GM12878 (cell line): ENCODE data around the gene YAF2. TPM values are rescaled to one million over a fixed set of nuclear protein-coding genes. Genes with fewer than 3 reads are reported as not detected.
A peak's percentile ranks its signal among the peaks of the same experiment; 100 is the strongest.

Source experiments
- ATAC-seq: fragments of 200-7000 bp; cut with Tn5 transposase; 3 replicates; pipeline ENCODE4 v1.9.1; 2020; ENCODE audit warnings: mild to moderate bottlenecking, moderate library complexity
- BruUV-seq: library from RNA; stranded (reverse); fragments of 400-500 nt; replicated peaks from 2 replicates; lab custom pipeline; 2021; lab: Mats Ljungman, UMichigan
- CTCF ChIA-PET: fragments of 300-600 bp; sonication (Branson Sonifier 250); formaldehyde crosslinking; extraction: SDS; loops from one replicate; lab custom pipeline; 2021; ENCODE audit warnings: inconsistent platforms; lab: Yijun Ruan, JAX
- POLR2A ChIA-PET: fragments of 350-600 bp; formaldehyde crosslinking; extraction: SDS; loops from one replicate; lab custom pipeline; 2021; ENCODE audit warnings: inconsistent platforms; lab: Charles Lee
- RAD21 ChIA-PET: fragments of 300-600 bp; sonication (Branson Sonifier 250); formaldehyde crosslinking; loops from one replicate; lab custom pipeline; 2023; ENCODE audit warnings: antibody characterized with exemption; ENCODE audit not compliant: unreplicated experiment; lab: Charles Lee
- SMC1A ChIA-PET: fragments of 300-600 bp; sonication (Branson Sonifier 250); formaldehyde crosslinking; loops from one replicate; lab custom pipeline; 2023; ENCODE audit not compliant: unreplicated experiment, uncharacterized antibody; lab: Charles Lee
- DNase-seq: peaks from one replicate; pipeline ENCODE4 v3.0.0-alpha.2; 2011; ENCODE audit warnings: low read depth, low spot score
- FAIRE-seq: peaks from 3 replicates; lab custom pipeline; 2011; peaks lifted over from hg19 to GRCh38; lab: Jason Lieb, UNC
- H2AFZ ChIP-seq: 2 replicates; pipeline ENCODE4 v1.6.0; 2011; ENCODE audit warnings: low read depth, low read length, control low read depth; ENCODE audit not compliant: control insufficient read depth
- H3K27ac ChIP-seq: 2 replicates; pipeline ENCODE4 v1.5.1; 2011; ENCODE audit warnings: control low read depth; ENCODE audit not compliant: control insufficient read depth, insufficient read depth
- H3K27me3 ChIP-seq, 2 experiments: replicated peaks in 1 of 2; 2 replicates each; pipeline versions ENCODE4 v1.6.0 to v1.6.1; 2011; ENCODE audit warnings: low read length in 1 of 2; ENCODE audit not compliant: control insufficient read depth in 2 of 2, insufficient read depth in 2 of 2
- H3K36me3 ChIP-seq, 2 experiments: 2 replicates each; pipeline ENCODE4 v1.5.1; 2011; ENCODE audit warnings: low read length in 1 of 2; ENCODE audit not compliant: control insufficient read depth in 2 of 2, insufficient read depth in 2 of 2
- H3K4me1 ChIP-seq: 2 replicates; pipeline ENCODE4 v1.6.1; 2011; ENCODE audit warnings: mild to moderate bottlenecking, low read length, moderate library complexity, mixed read lengths; ENCODE audit not compliant: control insufficient read depth, insufficient read depth
- H3K4me2 ChIP-seq: 2 replicates; pipeline ENCODE4 v1.6.0; 2011; ENCODE audit warnings: control low read depth; ENCODE audit not compliant: control insufficient read depth, insufficient read depth
- H3K4me3 ChIP-seq: fragments of 200-600 bp; sonication (generic); 2 replicates; pipeline ENCODE4 v1.5.1; 2016
- H3K79me2 ChIP-seq: 2 replicates; pipeline ENCODE4 v1.6.0; 2011; ENCODE audit warnings: low read length; ENCODE audit not compliant: control insufficient read depth, insufficient read depth
- H3K9ac ChIP-seq: 2 replicates; pipeline ENCODE4 v1.8.0; 2011; ENCODE audit warnings: low read length, control low read depth, mixed read lengths; ENCODE audit not compliant: control insufficient read depth, insufficient read depth
- H3K9me3 ChIP-seq: replicated peaks from 3 replicates; pipeline ENCODE4 v1.5.1; 2011; ENCODE audit warnings: mild to moderate bottlenecking, low read length; ENCODE audit not compliant: control insufficient read depth, insufficient read depth
- H4K20me1 ChIP-seq: 2 replicates; pipeline ENCODE4 v1.6.0; 2011; ENCODE audit not compliant: control insufficient read depth, insufficient read depth
- ATF7 ChIP-seq: fragments of 450-650 bp; IDR thresholded peaks from 2 replicates; pipeline ENCODE4 v1.6.1; 2016; ENCODE audit warnings: low read depth, mild to moderate bottlenecking
- BCL3 ChIP-seq: IDR thresholded peaks from 2 replicates; pipeline ENCODE4 v1.6.1; 2011; ENCODE audit warnings: borderline replicate concordance, low read depth, mild to moderate bottlenecking, moderate library complexity, low read length; ENCODE audit not compliant: insufficient read depth, poor library complexity, severe bottlenecking
- CREM ChIP-seq: IDR thresholded peaks from 2 replicates; pipeline ENCODE4 v1.6.1; 2014; ENCODE audit warnings: antibody characterized with exemption, low read depth
- E4F1 ChIP-seq: fragments of 450-650 bp; IDR thresholded peaks from 2 replicates; pipeline ENCODE4 v1.6.1; 2018; ENCODE audit warnings: borderline replicate concordance, mild to moderate bottlenecking; ENCODE audit not compliant: partially characterized antibody
- ESRRA ChIP-seq: IDR thresholded peaks from 2 replicates; pipeline ENCODE4 v1.6.1; 2012; ENCODE audit warnings: mild to moderate bottlenecking, low read length, improper control_type of control experiment
- FOXK2 ChIP-seq: fragments of 450-650 bp; IDR thresholded peaks from 2 replicates; pipeline ENCODE4 v1.6.1; 2017; ENCODE audit warnings: mild to moderate bottlenecking, moderate library complexity
- PAX5 ChIP-seq: IDR thresholded peaks from 2 replicates; pipeline ENCODE4 v1.6.1; 2011; ENCODE audit warnings: low read depth, low read length, borderline replicate concordance
- SRF ChIP-seq, 2 experiments: IDR thresholded peaks; 2 replicates each; pipeline ENCODE4 v1.6.1; 2011; ENCODE audit warnings: low read depth in 2 of 2, low read length in 2 of 2, mild to moderate bottlenecking in 1 of 2, moderate library complexity in 1 of 2
- TAF1 ChIP-seq: IDR thresholded peaks from 2 replicates; pipeline ENCODE4 v1.6.1; 2011; ENCODE audit warnings: mild to moderate bottlenecking, low read depth, low read length, borderline replicate concordance
- YBX1 ChIP-seq: fragments of 450-650 bp; IDR thresholded peaks from 2 replicates; pipeline ENCODE4 v1.6.1; 2016; ENCODE audit warnings: antibody characterized with exemption
- ZNF274 ChIP-seq: IDR thresholded peaks from one replicate; pipeline ENCODE4 v1.8.0; 2011; ENCODE audit not compliant: insufficient read length, insufficient read depth
- WGBS: methylation state at CpG from one replicate; pipeline ENCODE4 v1.1.6; 2016; ENCODE audit warnings: low lambda C conversion rate; ENCODE audit not compliant: insufficient replicate concordance, insufficient coverage; ENCODE audit errors: missing lambda C conversion rate; 5-methylcytosine and 5-hydroxymethylcytosine counted together
- in situ Hi-C: fragments of 300-500 bp; cut with MboI; formaldehyde crosslinking; loops from 9 replicates; pipeline ENCODE4 v1.14.3; 2018; ENCODE audit warnings: mixed read lengths
- intact Hi-C: fragments of 100-400 bp; cut with micrococcal nuclease; formaldehyde crosslinking; loops from one replicate; pipeline ENCODE4 v1.14.2; 2022; ENCODE audit not compliant: unreplicated experiment
- polyA plus RNA-seq, 11 experiments: library from polyadenylated mRNA; depleted of rRNA in 4 of 11; unstranded in 6 of 11; stranded (reverse) in 5 of 11; fragments of >200 nt; fragmentation: Nextera tagmentation in 4 of 11; fragmentation: Illumina TruSeq in 1 of 11; extraction: Ambion mirVana in 4 of 11; extraction: Trizol in 1 of 11; gene quantifications; 1 replicate in 1 of 11; 2 replicates in 10 of 11; pipeline versions ENCODE4 v1.2.1 to v1.2.3, GENCODE V29; 2011 to 2016; ENCODE audit warnings: inconsistent platforms in 2 of 11, missing spikeins in 2 of 11, low read depth in 1 of 11
- total RNA-seq, 4 experiments: library from RNA; depleted of rRNA in 3 of 4; stranded (reverse); fragments of >200 nt in 3 of 4; fragmentation: Illumina TruSeq in 1 of 4; extraction: Trizol in 1 of 4; gene quantifications; 2 replicates each; pipeline versions ENCODE4 v1.2.1 to v1.2.3, GENCODE V29; 2013 to 2021

YAF2 gene
- total and polyA plus RNA-seq, 10 of the 15 experiments (the other 5 are each of a cell fraction or from before 2014, with no cell fraction given), result 18.8 to 36.6 (median 23.0) TPM

GRCh38 chr12:42125388-42125767, 112.7 kb downstream of the YAF2 start:
- no peak for DNase-seq
- Histone ChIP-seq H4K20me1 (no peaks in the 10 kb centered on the region), H3K4me1 (no peaks in the 10 kb centered on the region), H2AFZ (no peak overlapping the region; the same call in 1 of the 2 replicates), H3K27me3 (no peaks in the 10 kb centered on the region), H3K27ac (no peak overlapping the region), H3K9ac (no peak overlapping the region), H3K9me3 (no peaks in the 10 kb centered on the region)
- ChIA-PET SMC1A (interaction anchor here (0.8 to 3.2 kb wide), 7 partner anchors 13 to 249 kb away, joined by 3 to 14 read pairs (median 3); no protein-coding TSS in a partner anchor), RAD21 (interaction anchor here (0.7 to 2.3 kb wide), 7 partner anchors 20 to 1157 kb away, joined by 3 to 12 read pairs (median 3); partner anchors contain the start of gene GXYLT1), CTCF (interaction anchor here (0.6 to 2.5 kb wide), 8 partner anchors 14 to 444 kb away, joined by 3 to 8 read pairs (median 3); no protein-coding TSS in a partner anchor)
- in situ Hi-C loops, result no loop called here
- TF ChIP-seq YBX1 (no peak), PAX5 (no peak), ESRRA (no peak), ATF7 (no peak)
- TF ChIP-seq, all 136 proteins: peak for 0
- POLR2A ChIA-PET, result interaction anchor here (0.5 to 1.2 kb wide), 4 partner anchors 13 to 1863 kb away, joined by 3 to 5 read pairs (median 4); no protein-coding TSS in a partner anchor
- WGBS, result 0% methylated on average over 1 of the region's 1 CpG
- ATAC-seq, result peak; percentile 54
- no TSS peak for BruUV-seq
- peaks cover 6% of the 10 kb centered on the region for H3K79me2 ChIP-seq
- FAIRE-seq, result no peak
- intact Hi-C loops, result no loop called here
- 0 out of 2 replicates have a peak overlapping the region, but pooled peaks have one; percentile 18 for H3K4me2 ChIP-seq
- H3K4me3 ChIP-seq, result no peak overlapping the region
- no peaks in the 10 kb centered on the region for H3K36me3 ChIP-seq

- CTCF ChIA-PET, result interaction anchor here (0.6 to 2.5 kb wide), 9 partner anchors 17 to 445 kb away, joined by 3 to 8 read pairs (median 3); no protein-coding TSS in a partner anchor
- TF ChIP-seq BCL3 (no peak), ZNF274 (no peak), TAF1 (no peak), E4F1 (no peak), YBX1 (no peak), CREM (no peak), SRF (IDR thresholded peaks at IDR 0.05; ENCODE audit: low read depth in 2 of 2, low read length in 2 of 2) (no peak), FOXK2 (no peak)
Observed at GRCh38 chr12:42124764-42125387, 113.2 kb downstream of the YAF2 start.

More at GRCh38 chr12:42124764-42125387, 113.2 kb downstream of the YAF2 start:
- intact Hi-C loops (no loop called here), in situ Hi-C loops (no loop called here)
- no peaks in the 10 kb centered on the region for H3K4me1 ChIP-seq
- no peaks in the 10 kb centered on the region for H3K9me3 ChIP-seq
- H3K27ac ChIP-seq, result no peak overlapping the region; the same call in 1 of the 2 replicates
- ChIA-PET POLR2A (interaction anchor here (0.5 to 1.2 kb wide), 2 partner anchors 17 to 1138 kb away, joined by 3 to 4 read pairs; no protein-coding TSS in a partner anchor), SMC1A (interaction anchor here (0.8 to 3.2 kb wide), 7 partner anchors 13 to 250 kb away, joined by 3 to 14 read pairs (median 3); no protein-coding TSS in a partner anchor), RAD21 (interaction anchor here (0.9 to 2.3 kb wide), 6 partner anchors 20 to 1157 kb away, joined by 3 to 12 read pairs (median 3); partner anchors contain the start of gene GXYLT1)
- H3K4me3 ChIP-seq, result no peak overlapping the region
- 0 out of 2 replicates have a peak overlapping the region, but pooled peaks have one; percentile 18 for H3K4me2 ChIP-seq
- WGBS, result 47% methylated on average over 5 of the region's 5 CpGs
- H2AFZ ChIP-seq, result no peak overlapping the region; the same call in none of the 2 replicates
- DNase-seq (no peak), ATAC-seq (peak; percentile 18), FAIRE-seq (no peak)
- H3K36me3 ChIP-seq, result no peaks in the 10 kb centered on the region
- H3K27me3 ChIP-seq, result no peaks in the 10 kb centered on the region
- H4K20me1 ChIP-seq, result no peaks in the 10 kb centered on the region
- H3K79me2 ChIP-seq, result peaks cover 6% of the 10 kb centered on the region
- BruUV-seq, result no TSS peak
- no peak overlapping the region for H3K9ac ChIP-seq
